ENCODE results near the gene IPO13.

DNA sequence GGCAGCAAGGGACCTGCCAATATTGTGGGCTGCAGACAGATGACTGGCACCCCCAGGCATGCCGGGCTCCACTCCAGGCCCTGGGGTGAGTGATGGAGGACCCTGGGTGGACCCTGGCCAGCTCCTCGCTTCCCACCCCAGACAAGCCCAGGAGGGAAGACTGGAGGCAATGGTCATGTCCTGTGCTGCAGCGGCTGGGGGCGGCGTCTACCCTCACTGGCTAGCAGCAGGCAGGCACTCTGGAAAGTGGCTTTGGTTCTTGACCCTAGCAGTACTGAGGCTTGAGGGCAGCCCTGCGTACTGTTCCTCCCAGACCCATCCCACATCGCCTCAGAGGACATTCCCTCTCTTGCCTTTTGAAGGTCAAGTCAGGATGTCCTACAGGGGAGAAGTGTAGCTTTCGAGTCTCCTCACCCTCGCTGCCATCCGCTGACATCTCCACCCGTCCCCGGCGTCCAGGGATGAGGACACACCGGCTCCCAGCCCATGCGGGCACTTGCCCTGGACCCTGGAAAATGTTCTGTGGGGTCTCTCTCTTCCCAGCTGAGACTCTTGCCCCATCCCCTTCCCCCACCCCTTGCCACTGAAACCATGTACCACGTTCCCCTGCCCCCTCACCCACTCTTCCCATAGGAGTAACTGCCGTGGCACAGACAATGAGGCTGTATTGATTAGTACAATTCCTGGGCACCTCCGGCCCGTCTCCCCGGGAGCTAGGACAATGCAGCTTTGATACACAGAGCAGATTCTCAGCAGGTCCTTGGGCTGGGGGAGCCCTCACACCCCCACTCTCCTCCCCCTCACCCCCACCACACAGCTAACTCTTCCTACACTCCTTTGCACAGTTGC is 69.5 kb downstream of the IPO13 start:
- TF ChIP-seq POLR2A (IDR thresholded peaks at IDR 0.05) (no peak), POLR2AphosphoS5 (IDR thresholded peaks at IDR 0.05; ENCODE audit: insufficient read depth in 1 of 2, low read depth in 1 of 2) (no peak)
- TF ChIP-seq, protein P1, sequence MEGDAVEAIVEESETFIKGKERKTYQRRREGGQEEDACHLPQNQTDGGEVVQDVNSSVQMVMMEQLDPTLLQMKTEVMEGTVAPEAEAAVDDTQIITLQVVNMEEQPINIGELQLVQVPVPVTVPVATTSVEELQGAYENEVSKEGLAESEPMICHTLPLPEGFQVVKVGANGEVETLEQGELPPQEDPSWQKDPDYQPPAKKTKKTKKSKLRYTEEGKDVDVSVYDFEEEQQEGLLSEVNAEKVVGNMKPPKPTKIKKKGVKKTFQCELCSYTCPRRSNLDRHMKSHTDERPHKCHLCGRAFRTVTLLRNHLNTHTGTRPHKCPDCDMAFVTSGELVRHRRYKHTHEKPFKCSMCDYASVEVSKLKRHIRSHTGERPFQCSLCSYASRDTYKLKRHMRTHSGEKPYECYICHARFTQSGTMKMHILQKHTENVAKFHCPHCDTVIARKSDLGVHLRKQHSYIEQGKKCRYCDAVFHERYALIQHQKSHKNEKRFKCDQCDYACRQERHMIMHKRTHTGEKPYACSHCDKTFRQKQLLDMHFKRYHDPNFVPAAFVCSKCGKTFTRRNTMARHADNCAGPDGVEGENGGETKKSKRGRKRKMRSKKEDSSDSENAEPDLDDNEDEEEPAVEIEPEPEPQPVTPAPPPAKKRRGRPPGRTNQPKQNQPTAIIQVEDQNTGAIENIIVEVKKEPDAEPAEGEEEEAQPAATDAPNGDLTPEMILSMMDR (IDR thresholded peaks at IDR 0.05) = no peak

All from vagina (tissue), 2 donors.